Activated CD4-positive, alpha-beta T cell treated with anti-CD3 and anti-CD28 coated beads, Interleukin-2, amount 50 U/mL, for 4 hours (primary cell): Measurements from ENCODE around the gene CTSK.
"Not testable (repeated sequence)": the region's sequence is repeated elsewhere in the genome, so short reads cannot be mapped to it uniquely, and the experiment has no call there.

ENCODE experiments used
- DNase-seq, 2 experiments: peaks; one replicate each; pipeline ENCODE4 v3.0.0-alpha.2; 2020

CTSK gene

DNA sequence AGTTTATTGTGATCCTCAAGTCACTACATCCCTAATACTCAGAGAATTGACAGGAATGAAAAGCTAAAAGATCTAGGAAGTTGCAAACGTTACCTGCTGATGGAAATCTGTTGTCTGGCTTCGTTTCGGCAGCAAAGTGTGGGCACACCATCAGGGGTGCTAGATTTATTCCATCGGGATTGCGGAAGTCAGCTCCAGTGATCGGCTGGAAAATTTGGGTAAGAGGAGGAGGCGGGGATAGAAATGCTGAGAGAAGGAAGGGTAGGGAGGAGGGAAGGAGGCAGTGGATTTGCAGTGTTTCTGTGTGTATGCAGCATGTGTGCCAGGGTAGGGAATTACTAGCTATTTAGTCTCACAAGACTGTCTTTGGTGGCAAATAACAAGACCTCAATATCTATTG lies at the start of gene CTSK:
TSS of gene CTSK (minus strand) at position 140 of the 400 bp plus-strand sequence. CDS start 1,455 bp downstream, outside the sequence.
- DNase-seq, result no peak

- not testable (repeated sequence) for DNase-seq
Observed at GRCh38 chr1:150852734-150853133, 44.7 kb upstream of the CTSK start.

DNA sequence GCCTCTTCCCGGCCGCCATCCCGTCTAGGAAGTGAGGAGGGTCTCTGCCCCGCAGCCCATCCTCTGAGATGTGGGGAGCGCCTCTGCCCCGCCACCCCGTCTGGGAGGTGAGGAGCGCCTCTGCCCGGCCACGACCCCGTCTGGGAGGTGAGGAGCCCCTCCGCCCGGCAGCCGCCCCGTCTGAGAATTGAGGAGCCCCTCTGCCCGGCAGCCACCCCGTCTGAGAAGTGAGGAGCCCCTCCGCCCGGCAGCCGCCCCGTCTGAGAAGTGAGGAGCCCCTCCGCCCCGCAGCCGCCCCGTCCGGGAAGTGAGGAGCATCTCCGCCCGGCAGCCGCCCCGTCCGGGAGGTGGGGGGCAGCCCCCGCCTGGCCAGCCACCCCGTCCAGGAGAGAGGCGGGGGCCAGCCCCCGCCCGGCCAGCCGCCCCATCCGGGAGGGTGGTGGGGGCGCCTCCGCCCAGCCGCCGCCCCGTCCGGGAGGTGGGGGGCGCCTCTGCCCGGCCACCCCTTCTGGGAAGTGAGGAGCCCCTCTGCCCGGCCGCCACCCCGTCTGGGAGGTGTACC lies 42.8 kb upstream of the CTSK start:
- not testable (repeated sequence) for DNase-seq

DNA sequence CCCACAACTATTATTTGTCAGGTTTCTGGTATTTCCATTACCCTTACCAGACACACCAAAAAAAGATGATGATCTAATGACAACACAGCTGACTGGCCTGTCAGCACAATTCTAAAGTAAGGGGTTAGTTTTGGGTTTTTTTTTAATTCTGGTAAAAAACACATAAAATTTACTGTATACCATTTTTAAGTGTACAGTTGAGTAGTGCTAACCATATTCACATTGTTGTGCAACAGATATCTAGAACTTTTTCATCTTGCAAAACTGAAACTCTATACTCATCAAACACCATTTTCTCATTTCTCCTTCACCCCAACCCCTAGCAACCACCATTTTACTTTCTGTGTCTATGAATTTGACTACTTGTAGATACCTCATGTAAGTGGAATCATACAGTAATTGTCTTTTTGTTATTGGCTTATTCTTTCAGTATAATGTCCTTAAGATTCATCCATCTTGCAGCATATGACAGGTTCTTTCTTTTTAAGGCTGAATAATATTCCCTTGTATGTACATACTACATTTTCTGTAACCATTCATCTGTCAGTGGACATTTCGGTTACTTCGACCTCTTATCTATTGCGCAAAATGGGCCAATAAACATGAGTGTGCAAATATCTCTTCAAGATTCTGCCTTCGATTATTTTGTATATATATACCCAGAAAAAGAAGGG lies 38.5 kb upstream of the CTSK start:
- no peak for DNase-seq

DNA sequence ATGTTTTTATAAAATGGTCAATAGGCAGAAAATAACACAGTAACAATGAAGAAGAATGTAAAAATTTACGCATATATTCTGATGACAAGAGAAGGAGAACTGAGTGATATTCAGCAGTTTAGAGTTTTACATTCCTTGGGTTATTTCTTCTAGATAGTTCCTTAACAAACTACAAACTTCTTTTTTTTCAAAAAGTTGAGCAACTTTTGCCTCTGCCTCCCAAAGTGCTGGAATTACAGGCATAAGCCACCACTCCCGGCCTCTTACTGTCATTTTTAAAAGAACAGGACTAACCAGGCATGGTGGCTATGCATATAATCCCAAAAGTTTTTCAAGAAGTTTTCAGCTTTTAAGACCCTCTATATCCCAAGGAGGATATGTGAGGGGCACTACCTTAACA lies 35.4 kb upstream of the CTSK start:
- DNase-seq, result no peak

DNA sequence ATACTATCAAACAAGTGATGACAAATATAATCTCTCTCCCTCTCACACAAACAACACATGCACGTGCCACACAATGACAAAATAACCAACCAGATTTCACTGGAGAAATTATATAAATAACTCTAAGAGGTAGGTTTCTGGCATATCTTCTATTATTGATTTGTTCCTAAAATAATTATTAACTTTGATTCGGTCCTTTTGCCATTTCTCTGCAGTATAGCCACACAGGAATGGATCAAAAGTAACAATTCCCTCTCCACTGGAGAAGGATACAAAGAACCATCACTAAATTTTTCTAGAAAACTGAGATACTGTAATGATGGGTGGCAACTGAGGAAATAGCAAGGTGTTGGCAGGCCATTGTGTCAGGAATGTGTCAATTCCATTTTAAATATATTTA lies 34.9 kb upstream of the CTSK start:
- no peak for DNase-seq

DNA sequence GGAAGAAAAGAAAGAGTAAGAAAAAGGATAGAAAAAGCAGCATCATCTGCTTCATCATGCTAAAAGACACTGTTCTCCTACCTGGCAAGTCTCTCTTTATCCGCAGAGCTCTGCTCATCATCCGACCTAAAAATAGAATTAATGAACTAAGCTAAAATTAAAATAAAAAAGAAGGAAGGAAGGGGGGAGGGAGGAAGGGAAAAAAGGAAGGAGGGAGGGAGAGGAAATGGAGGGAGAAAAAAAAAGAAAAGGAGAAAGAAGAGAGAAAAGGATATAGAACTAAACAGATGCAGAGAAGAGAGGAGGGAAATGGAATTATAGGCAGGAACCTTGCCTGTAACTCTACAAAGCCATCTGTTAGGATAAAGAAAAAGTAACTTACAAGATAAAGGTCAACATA lies 34.3 kb upstream of the CTSK start:
- DNase-seq, result no peak

- DNase-seq, result no peak
Observed at GRCh38 chr1:150841626-150842025, 33.6 kb upstream of the CTSK start.

DNA sequence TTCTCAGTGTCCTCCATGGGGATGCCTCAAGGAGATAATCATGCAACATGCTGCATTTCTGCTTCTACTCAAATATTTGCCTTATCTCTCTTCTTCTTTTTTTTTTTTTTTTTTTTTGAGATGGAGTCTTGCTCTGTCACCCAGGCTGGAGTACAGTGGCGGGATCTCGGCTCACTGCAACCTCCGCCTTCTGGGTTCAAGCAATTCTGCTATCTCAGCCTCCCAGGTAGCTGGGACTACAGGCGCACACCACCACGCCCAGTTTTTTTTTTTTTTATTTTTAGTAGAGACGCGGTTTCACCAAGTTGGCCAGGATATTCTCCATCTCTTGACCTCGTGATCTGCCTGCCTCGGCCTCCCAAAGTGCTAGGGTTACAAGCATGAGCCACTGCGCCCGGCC lies 32.8 kb upstream of the CTSK start:
- not testable (repeated sequence) for DNase-seq

DNA sequence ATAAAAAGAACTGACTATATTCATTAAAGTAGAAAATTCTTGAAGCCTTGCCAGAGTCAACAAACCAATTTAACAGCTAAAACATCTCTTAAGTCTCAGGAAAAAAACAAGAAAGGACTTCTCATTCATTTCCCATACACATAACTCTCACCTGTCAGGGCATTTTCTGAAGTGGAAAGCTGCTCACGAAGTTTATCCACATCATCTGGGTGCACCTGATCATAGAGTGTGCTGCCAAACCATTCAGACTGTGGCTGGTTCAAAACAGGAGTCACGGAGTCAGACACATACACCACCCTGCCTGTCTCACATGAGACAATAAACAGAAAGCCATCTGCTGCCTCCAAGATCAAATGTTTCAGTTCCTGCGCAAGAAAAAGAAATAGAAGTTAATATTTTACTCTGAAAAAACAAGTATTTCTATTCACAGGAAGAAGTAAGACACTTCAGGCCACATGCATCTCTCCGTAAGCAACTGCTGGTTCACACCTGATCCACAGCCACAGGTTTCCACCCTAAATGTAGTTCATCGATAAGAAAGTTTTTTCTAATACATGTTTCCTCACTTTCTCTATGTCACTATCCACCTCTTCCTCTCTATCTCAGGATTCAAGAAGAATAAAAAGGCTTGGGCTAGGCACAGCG lies 28.2 kb upstream of the CTSK start:
- no peak for DNase-seq

GRCh38 chr1:150833961-150834360 lies 25.9 kb upstream of the CTSK start:
- DNase-seq, result not testable (repeated sequence)

GRCh38 chr1:150832597-150832996 lies 24.5 kb upstream of the CTSK start:
- DNase-seq, result no peak

DNA sequence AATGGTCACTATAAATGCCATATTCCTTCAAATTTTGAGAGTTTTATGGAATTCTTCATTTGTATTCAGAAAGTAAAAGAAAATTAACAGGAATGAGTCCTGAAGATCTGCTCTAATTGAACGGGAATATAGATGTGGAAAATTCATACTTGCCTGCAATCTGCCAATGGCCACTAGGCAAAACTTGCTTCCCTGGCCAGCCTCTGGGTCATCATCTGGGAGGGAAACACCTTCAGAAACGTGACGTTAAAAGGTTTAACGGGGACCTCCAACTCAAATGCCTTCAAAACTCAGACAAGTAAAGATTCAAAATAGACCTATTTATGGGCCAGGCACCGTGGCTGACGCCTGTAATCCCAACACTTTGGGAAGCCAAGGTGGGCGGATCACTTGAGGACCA lies 21.7 kb upstream of the CTSK start:
- DNase-seq, result no peak

DNA sequence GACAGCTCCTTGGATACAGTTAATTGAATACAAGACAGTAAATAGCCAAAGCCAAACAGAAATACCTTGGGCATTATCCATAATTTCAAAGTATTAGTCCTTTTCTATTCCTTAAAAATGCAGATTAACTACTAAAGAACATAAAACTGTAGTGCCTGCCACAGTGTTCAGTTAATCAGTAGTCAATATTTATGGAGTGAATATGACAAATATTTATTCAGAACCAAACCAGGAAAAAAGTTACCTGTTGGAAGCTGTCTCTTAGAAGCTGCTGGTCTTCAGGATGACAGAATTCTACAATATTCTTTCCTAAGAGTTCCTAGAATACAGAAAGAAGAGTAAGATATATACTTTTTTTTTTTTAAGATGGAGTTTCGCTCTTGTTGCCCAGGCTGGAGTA lies 18.2 kb upstream of the CTSK start:
- DNase-seq, result no peak

- no peak for DNase-seq
Observed at GRCh38 chr1:150820730-150821512, 12.9 kb upstream of the CTSK start.

- DNase-seq, result no peak
Observed at GRCh38 chr1:150815871-150816270, 7.8 kb upstream of the CTSK start.

DNA sequence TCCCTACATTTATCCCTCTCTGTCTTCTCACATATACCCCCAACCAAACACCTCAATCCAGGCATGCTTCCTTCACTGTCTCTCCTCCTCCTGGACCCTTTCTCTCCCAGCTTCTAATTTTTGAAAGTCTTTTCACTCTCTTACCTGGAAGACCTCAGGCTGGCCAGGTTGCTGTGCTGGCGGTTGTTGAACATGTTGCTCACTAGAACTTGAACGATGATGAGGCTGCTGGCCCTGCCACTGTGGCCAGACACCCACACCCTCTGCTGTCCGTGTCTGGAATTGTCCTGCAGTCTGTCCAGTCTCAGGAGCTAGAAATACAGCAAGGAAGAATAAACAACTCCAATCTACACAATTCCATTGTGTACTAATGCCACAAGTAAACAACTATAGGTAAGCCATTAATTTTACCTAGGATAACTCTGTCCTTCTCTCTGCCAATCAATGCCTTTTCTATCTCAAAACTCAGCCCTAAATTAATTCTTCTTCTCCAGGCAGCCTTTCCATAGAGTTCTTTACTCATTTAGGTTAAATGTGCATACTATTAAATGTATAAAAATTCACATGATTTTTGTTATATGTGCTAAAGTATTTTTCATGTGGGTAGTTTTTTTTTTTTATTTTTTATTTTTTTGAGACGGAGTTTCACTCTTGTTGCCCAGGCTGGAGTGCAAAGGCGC lies 5.1 kb upstream of the CTSK start:
- DNase-seq, result no peak

DNA sequence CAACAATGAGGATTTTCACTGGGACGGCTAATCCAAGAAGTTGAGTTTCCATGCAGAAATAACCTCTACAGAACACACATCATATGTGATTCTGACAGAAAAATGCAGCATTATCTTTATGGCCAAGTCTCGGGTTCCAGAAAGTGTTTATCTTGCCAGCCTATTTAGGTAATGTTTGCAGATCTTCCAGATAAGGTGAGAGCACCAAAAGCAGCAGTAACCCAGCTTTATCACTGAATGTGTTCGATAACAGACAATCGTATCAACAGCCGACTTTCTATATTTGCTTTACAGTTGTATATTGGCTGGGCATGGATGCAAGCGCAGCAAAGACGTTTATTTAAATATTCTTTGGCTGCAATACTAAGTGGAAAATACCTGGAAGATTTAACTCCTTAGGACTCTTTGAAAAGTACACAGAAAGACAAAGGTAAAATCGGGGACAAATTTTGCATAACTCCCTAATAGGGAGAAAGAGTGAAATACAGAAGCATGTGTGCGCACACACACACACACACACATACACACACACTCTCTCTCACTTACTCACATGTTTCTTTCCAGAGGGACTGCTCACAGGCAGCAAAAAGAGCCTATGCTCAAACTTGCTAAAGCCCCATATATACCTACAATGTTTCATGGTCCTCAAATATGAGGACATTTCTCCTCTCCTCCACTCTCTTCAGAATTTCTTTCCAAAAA lies 3.0 kb upstream of the CTSK start:
- no peak for DNase-seq

- DNase-seq, result no peak
Observed at GRCh38 chr1:150809651-150810050, 1.6 kb upstream of the CTSK start.

- DNase-seq, result no peak
Observed at GRCh38 chr1:150808846-150809245, 786 bp upstream of the CTSK start.

GRCh38 chr1:150807249-150808023 lies 624 bp downstream of the CTSK start:
- no peak for DNase-seq

GRCh38 chr1:150805899-150806298 lies 2.2 kb downstream of the CTSK start:
- DNase-seq, result no peak
